ENCODE results near the gene MYL4. TPM values are rescaled to one million over a fixed set of nuclear protein-coding genes. Genes with fewer than 3 reads are reported as not detected.
"Not testable (repeated sequence)": the region's sequence is repeated elsewhere in the genome, so short reads cannot be mapped to it uniquely, and the experiment has no call there.

MYL4 gene
- total RNA-seq = 809 TPM
- long read RNA-seq, transcript MYL4-208 (8 exons, 850 nt) = minor isoform, 16 of 313 reads
- long read RNA-seq, transcript MYL4-201 (8 exons, 907 nt) = minor isoform, 9 of 313 reads
- long read RNA-seq, transcript MYL4-202 (7 exons, 855 nt) = major isoform, 238 of 313 reads
- long read RNA-seq, partial matches to known transcripts = 29 of 313 reads
- long read RNA-seq, other reads (novel, unspliced or antisense) = 19 of 313 reads

DNA sequence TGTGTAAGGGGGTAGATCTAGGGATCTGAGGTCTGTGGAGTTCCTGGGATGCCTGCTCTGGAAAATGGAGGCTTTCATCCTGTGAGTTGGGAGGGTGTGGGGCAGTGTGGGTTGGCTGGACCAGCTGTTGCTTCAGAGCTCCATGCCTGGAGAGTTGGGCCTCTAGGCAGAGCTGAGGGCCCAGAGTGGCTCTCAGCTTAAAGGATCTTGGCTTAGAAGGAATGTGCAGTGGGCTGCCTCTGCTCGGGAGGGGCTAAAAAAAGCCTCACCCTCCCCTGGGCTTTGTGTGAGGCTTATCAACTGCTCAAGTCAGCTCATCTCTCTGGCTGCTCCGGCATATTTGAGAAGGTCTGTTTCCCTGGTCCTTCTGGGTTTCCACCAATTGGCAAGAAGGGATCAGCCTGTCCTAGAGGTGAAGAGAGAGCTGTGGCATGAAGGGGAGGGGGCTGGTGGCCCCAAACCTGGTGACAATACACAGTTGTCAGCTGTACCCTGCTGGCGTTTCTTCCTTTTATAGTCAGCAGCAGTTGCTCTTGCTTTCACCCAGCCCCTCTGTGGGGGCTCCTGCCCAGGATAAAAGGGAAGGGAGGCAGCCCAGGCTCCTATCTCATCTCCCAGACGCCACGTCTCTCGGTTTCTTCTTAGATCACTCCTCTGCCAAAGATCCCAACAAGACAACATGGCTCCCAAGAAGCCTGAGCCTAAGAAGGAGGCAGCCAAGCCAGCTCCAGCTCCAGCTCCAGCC lies at the start of gene MYL4:
Gene MYL4 (plus strand): TSS at position 605 of the 745 bp plus-strand sequence. CDS start 75 bp downstream, at position 680.
- H3K4me3 ChIP-seq = peak within 1 kb of the TSS; percentile 22
- intact Hi-C loops (cut with micrococcal nuclease) = no loop called here
- TF ChIP-seq, protein P1, sequence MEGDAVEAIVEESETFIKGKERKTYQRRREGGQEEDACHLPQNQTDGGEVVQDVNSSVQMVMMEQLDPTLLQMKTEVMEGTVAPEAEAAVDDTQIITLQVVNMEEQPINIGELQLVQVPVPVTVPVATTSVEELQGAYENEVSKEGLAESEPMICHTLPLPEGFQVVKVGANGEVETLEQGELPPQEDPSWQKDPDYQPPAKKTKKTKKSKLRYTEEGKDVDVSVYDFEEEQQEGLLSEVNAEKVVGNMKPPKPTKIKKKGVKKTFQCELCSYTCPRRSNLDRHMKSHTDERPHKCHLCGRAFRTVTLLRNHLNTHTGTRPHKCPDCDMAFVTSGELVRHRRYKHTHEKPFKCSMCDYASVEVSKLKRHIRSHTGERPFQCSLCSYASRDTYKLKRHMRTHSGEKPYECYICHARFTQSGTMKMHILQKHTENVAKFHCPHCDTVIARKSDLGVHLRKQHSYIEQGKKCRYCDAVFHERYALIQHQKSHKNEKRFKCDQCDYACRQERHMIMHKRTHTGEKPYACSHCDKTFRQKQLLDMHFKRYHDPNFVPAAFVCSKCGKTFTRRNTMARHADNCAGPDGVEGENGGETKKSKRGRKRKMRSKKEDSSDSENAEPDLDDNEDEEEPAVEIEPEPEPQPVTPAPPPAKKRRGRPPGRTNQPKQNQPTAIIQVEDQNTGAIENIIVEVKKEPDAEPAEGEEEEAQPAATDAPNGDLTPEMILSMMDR (IDR thresholded peaks at IDR 0.05; ENCODE audit: borderline replicate concordance) = no peak
- peaks cover 52% of the 10 kb centered on the region for H3K4me1 ChIP-seq
- no peaks in the 10 kb centered on the region for H3K27me3 ChIP-seq (ENCODE audit: low read depth)
- H3K27ac ChIP-seq (replicated peaks) = peak within 1 kb of the TSS; percentile 50
- DNase-seq = no peak
- H3K9me3 ChIP-seq (replicated peaks) = no peaks in the 10 kb centered on the region
- H3K36me3 ChIP-seq = no peaks in the 10 kb centered on the region

DNA sequence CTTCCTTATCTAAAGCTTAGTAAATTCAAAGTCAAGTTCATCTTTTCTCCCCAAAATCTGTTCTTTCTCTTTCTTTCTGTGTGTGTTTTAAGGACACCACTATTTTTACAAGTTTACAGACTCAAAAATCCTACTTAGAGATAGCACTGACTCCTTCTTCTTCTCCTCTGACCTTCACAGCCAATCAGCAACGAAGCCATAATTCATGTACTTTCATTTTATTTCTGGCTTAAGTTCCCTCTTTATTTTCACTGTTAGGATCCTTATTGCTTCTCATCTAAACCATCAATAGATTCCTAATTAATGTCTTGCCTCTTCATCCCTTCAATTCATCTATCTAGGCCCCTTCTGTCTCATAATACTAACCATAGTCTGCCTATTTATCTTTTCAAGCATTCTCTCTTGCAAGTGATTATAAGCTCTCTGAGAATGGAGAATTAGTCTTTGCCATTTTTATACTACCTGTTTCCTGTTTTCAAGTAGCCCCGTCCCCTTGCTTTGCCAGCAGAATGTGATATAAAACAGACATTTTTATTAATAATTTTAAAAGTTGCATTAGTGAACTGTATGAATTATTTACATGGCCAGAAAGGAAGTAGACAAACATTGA lies 47.0 kb upstream of the MYL4 start:
- Histone ChIP-seq H3K36me3 (peaks cover 48% of the 10 kb centered on the region), H3K27ac (replicated peaks) (peak overlapping the region; percentile 14), H3K9me3 (replicated peaks) (no peaks in the 10 kb centered on the region), H3K4me1 (peaks cover 53% of the 10 kb centered on the region), H3K27me3 (ENCODE audit: low read depth) (no peaks in the 10 kb centered on the region), H3K4me3 (no peak overlapping the region)
- no peak for DNase-seq
- TF ChIP-seq, protein P1 (IDR thresholded peaks at IDR 0.05; ENCODE audit: borderline replicate concordance) = no peak
- intact Hi-C loops (cut with micrococcal nuclease) = no loop called here

DNA sequence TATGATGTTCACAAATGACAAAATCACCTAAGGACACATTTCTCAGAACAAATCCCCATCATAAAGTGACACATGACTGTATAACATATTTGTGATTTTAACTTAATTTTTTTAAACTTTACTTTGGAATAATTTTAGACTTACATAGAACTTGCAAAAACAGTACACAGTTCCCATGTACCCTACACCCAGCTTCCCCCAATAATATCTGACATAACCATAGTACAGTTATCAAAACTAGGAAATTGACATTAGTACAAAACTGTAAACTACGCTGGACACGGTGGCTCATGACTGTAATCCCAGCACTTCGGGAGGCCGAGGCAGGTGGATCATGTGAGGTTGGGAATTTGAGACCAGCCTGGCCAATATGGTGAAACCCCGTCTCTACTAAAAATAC lies 44.9 kb upstream of the MYL4 start:
- peaks cover 53% of the 10 kb centered on the region for H3K36me3 ChIP-seq
- TF ChIP-seq, protein P1 (IDR thresholded peaks at IDR 0.05; ENCODE audit: borderline replicate concordance) = no peak
- H3K27ac ChIP-seq (replicated peaks) = peak overlapping the region; percentile 52
- intact Hi-C loops (cut with micrococcal nuclease) = no loop called here
- H3K27me3 ChIP-seq (ENCODE audit: low read depth) = no peaks in the 10 kb centered on the region
- no peak overlapping the region for H3K4me3 ChIP-seq
- no peaks in the 10 kb centered on the region for H3K9me3 ChIP-seq (replicated peaks)
- H3K4me1 ChIP-seq = peaks cover 58% of the 10 kb centered on the region
- DNase-seq = no peak

DNA sequence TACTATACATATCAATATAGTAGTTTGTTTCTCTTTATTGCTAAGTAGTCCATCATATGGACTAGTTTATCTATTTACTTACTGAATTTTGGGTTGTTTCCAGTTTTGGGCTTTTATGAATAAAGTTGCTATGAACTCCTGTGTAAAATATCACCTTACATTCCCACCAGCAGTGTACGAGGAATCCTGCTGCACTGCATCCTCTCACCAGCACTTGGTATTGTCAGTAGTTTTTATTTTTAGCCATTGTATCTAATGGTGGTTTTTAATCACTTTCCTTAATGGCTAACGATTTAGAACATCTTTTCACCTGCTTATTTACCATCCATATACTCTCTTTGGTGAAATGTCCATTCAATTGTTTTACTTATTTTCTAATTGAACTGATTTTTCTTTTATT lies 44.0 kb upstream of the MYL4 start:
- H3K9me3 ChIP-seq (replicated peaks) = no peaks in the 10 kb centered on the region
- H3K27ac ChIP-seq (replicated peaks) = peak overlapping the region; percentile 52
- H3K4me1 ChIP-seq = peaks cover 63% of the 10 kb centered on the region
- TF ChIP-seq, protein P1 (IDR thresholded peaks at IDR 0.05; ENCODE audit: borderline replicate concordance) = peak; percentile 14
- H3K36me3 ChIP-seq = peaks cover 53% of the 10 kb centered on the region
- H3K27me3 ChIP-seq (ENCODE audit: low read depth) = no peaks in the 10 kb centered on the region
- H3K4me3 ChIP-seq = no peak overlapping the region
- DNase-seq = no peak
- intact Hi-C loops (cut with micrococcal nuclease) = no loop called here

DNA sequence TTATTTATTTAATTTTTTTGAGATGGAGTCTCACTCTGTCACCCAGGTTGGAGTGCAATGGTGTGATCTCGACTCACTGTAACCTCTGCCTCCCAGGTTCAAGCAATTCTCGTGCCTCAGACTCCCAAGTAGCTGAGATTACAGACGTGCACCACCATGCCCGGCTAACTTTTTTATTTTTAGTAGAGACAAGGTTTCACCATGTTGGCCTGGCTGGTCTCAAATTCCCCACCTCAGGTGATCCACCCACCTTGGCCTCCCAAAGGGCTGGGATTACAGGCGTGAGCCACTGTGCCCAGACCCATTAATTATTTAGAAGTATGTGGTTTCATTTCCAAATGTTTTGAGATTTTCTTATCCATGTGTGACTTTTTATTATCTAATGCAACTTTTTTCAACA lies 42.3 kb upstream of the MYL4 start:
- peaks cover 63% of the 10 kb centered on the region for H3K4me1 ChIP-seq
- not testable (repeated sequence) for H3K9me3 ChIP-seq (replicated peaks)

DNA sequence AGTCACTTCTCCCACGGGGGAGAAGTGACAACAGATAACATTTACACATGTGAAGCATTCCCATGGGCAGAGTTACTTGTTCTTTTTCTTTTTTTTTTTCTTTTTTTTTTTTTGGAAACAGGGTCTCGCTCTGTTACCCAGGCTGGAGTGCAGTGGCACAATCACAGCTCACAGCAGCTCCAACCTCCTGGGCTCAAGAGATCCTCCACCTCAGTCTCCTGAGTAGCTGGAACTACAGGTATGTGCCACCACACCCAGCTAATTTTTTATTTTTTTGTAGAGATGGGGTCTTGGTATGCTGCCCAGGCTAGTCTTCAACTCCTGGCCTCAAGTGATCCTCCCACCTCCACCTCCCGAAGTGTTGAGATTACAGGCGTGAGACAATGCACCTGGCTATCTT lies 40.3 kb upstream of the MYL4 start:
- Histone ChIP-seq H3K4me1 (peaks cover 57% of the 10 kb centered on the region), H3K36me3 (peaks cover 40% of the 10 kb centered on the region)
- H3K9me3 ChIP-seq (replicated peaks); H3K27me3 ChIP-seq (ENCODE audit: low read depth); H3K27ac ChIP-seq (replicated peaks); H3K4me3 ChIP-seq; intact Hi-C loops (cut with micrococcal nuclease); DNase-seq: not testable (repeated sequence)

More for the DNA sequence above, 42.3 kb upstream of the MYL4 start:
- H3K36me3 ChIP-seq = peaks cover 42% of the 10 kb centered on the region
- DNase-seq; intact Hi-C loops (cut with micrococcal nuclease); H3K27ac ChIP-seq (replicated peaks); H3K4me3 ChIP-seq; H3K27me3 ChIP-seq (ENCODE audit: low read depth): not testable (repeated sequence)
